ENCODE results near the gene TTC39B. TPM values are rescaled to one million over a fixed set of nuclear protein-coding genes. Genes with fewer than 3 reads are reported as not detected.

TTC39B gene
- total RNA-seq, 1 donor from 2014 or later, result 4.1 TPM

DNA sequence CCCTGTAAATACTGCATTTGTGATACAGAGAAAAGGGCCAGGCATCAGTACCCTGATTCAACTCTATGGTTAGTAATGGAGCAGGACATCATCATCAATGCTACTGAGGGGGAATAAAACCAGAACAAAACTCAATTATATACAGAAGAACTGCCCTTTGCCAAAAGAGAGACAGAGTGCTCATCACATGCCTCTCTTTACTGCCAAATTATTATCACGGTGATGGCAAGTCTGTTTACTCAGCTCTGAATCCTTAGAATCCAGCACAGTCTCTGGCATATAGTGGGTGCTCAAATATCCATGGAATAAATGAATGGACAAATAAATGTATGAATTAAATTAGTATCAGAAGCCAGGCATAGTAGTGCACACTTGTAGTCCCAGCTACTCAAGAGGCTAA, 130.2 kb downstream of the TTC39B start:
- no peak overlapping the region for H3K4me3 Mint-ChIP-seq

DNA sequence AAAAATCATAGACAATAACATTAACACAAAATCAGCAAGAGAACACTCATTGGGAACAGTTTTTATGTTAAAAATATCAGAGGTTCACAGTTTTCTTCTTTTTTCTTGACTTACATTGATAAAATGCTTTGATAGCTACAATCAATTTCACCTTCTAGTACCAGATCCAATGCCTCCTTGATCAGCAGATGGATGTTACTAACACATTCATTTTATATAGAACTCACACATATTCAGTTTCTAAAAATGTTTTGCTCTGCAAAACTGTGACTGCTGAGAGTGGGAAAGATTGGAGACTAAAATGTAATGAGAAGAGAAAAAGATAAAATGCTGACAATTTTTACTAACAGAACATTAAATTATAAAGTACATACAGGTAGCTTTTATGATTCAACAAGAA, 143.1 kb downstream of the TTC39B start:
- Mint-ChIP-seq H3K27me3 (ENCODE audit: insufficient read depth, low read depth) (no peaks in the 10 kb centered on the region), H3K36me3 (no peaks in the 10 kb centered on the region), H3K4me3 (no peak overlapping the region), H3K9me3 (no peaks in the 10 kb centered on the region), H3K4me1 (peaks cover 3% of the 10 kb centered on the region), H3K27ac (no peak overlapping the region)
- Histone ChIP-seq H4K20me1 (ENCODE audit: low read depth) (no peaks in the 10 kb centered on the region), H3F3A (ENCODE audit: low read depth) (no peaks in the 10 kb centered on the region), H3K79me2 (ENCODE audit: low read depth) (no peaks in the 10 kb centered on the region), H3K27me3 (no peaks in the 10 kb centered on the region), H3K9ac (no peak overlapping the region), H3K4me1 (no peaks in the 10 kb centered on the region), H3K4me2 (no peak overlapping the region), H2AFZ (replicated peaks) (no peak overlapping the region), H3K4me3 (no peak overlapping the region), H3K9me3 (ENCODE audit: low read depth) (no peaks in the 10 kb centered on the region), H3K27ac (no peak overlapping the region), H3K36me3 (no peaks in the 10 kb centered on the region)
- TF ChIP-seq, protein P1, sequence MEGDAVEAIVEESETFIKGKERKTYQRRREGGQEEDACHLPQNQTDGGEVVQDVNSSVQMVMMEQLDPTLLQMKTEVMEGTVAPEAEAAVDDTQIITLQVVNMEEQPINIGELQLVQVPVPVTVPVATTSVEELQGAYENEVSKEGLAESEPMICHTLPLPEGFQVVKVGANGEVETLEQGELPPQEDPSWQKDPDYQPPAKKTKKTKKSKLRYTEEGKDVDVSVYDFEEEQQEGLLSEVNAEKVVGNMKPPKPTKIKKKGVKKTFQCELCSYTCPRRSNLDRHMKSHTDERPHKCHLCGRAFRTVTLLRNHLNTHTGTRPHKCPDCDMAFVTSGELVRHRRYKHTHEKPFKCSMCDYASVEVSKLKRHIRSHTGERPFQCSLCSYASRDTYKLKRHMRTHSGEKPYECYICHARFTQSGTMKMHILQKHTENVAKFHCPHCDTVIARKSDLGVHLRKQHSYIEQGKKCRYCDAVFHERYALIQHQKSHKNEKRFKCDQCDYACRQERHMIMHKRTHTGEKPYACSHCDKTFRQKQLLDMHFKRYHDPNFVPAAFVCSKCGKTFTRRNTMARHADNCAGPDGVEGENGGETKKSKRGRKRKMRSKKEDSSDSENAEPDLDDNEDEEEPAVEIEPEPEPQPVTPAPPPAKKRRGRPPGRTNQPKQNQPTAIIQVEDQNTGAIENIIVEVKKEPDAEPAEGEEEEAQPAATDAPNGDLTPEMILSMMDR (IDR thresholded peaks at IDR 0.05), result no peak
- TF ChIP-seq EZH2phosphoT487 (IDR thresholded peaks at IDR 0.05) (no peak), EZH2 (IDR thresholded peaks at IDR 0.05) (no peak)
- DNase-seq (ENCODE audit: low spot score), result no peak

More for the DNA sequence above, 130.2 kb downstream of the TTC39B start:
- no peak overlapping the region for H3K4me2 ChIP-seq
- H3F3A ChIP-seq (ENCODE audit: low read depth), result no peaks in the 10 kb centered on the region
- no peaks in the 10 kb centered on the region for H3K79me2 ChIP-seq (ENCODE audit: low read depth)
- DNase-seq (ENCODE audit: low spot score), result no peak
- Mint-ChIP-seq H3K27me3 (ENCODE audit: insufficient read depth, low read depth) (no peaks in the 10 kb centered on the region), H3K9me3 (peaks cover 3% of the 10 kb centered on the region), H3K4me1 (peaks cover 12% of the 10 kb centered on the region), H3K36me3 (no peaks in the 10 kb centered on the region), H3K27ac (no peak overlapping the region)
- H3K9me3 ChIP-seq (ENCODE audit: low read depth), result no peaks in the 10 kb centered on the region
- H3K36me3 ChIP-seq, result no peaks in the 10 kb centered on the region
- H3K27ac ChIP-seq, result no peak overlapping the region
- no peaks in the 10 kb centered on the region for H4K20me1 ChIP-seq (ENCODE audit: low read depth)
- H2AFZ ChIP-seq (replicated peaks), result no peak overlapping the region
- H3K9ac ChIP-seq, result no peak overlapping the region
- H3K27me3 ChIP-seq, result no peaks in the 10 kb centered on the region
- H3K4me1 ChIP-seq, result peaks cover 1% of the 10 kb centered on the region
- TF ChIP-seq EZH2phosphoT487 (IDR thresholded peaks at IDR 0.05), result no peak
- TF ChIP-seq EZH2 (IDR thresholded peaks at IDR 0.05), result no peak
- TF ChIP-seq, protein P1 (IDR thresholded peaks at IDR 0.05), result no peak
- H3K4me3 ChIP-seq, result no peak overlapping the region

GRCh38 chr9:15161753-15162152, 145.3 kb downstream of the TTC39B start:
- H3K27ac Mint-ChIP-seq, result no peak overlapping the region
- H3K9ac ChIP-seq, result no peak overlapping the region
- no peaks in the 10 kb centered on the region for H3K27me3 Mint-ChIP-seq (ENCODE audit: insufficient read depth, low read depth)
- no peaks in the 10 kb centered on the region for H3K36me3 Mint-ChIP-seq
- H3F3A ChIP-seq (ENCODE audit: low read depth), result no peaks in the 10 kb centered on the region
- no peaks in the 10 kb centered on the region for H3K36me3 ChIP-seq
- no peaks in the 10 kb centered on the region for H4K20me1 ChIP-seq (ENCODE audit: low read depth)
- no peak overlapping the region for H3K27ac ChIP-seq
- no peak overlapping the region for H3K4me3 ChIP-seq
- H2AFZ ChIP-seq (replicated peaks), result no peak overlapping the region
- H3K9me3 Mint-ChIP-seq, result peaks cover 3% of the 10 kb centered on the region
- H3K4me1 ChIP-seq, result no peaks in the 10 kb centered on the region
- no peak for TF ChIP-seq EZH2 (IDR thresholded peaks at IDR 0.05)
- TF ChIP-seq, protein P1 (IDR thresholded peaks at IDR 0.05), result no peak
- no peak for TF ChIP-seq EZH2phosphoT487 (IDR thresholded peaks at IDR 0.05)
- H3K79me2 ChIP-seq (ENCODE audit: low read depth), result no peaks in the 10 kb centered on the region
- H3K4me3 Mint-ChIP-seq, result no peak overlapping the region
- no peak for DNase-seq (ENCODE audit: low spot score)
- peaks cover 2% of the 10 kb centered on the region for H3K4me1 Mint-ChIP-seq
- no peaks in the 10 kb centered on the region for H3K27me3 ChIP-seq
- no peak overlapping the region for H3K4me2 ChIP-seq
- H3K9me3 ChIP-seq (ENCODE audit: low read depth), result no peaks in the 10 kb centered on the region

Data from neural progenitor cell (in vitro differentiated cells).